Renal cortex interstitium (tissue), 11 donors: ENCODE measurements around the gene CAP1. TPM values are rescaled to one million over a fixed set of nuclear protein-coding genes. Genes with fewer than 3 reads are reported as not detected.

Source experiments
- DNase-seq, 11 donors: peaks; one replicate each; pipeline ENCODE4 v3.0.0-alpha.2; 2013; ENCODE audit warnings: low read depth in 9 of 11, low spot score in 4 of 11; ENCODE audit errors: extremely low read depth in 1 of 11
- polyA plus RNA-seq, 3 donors: library from polyadenylated mRNA; unstranded; fragments of 120-200 nt; gene quantifications; one replicate each; pipeline ENCODE4 v1.2.1, GENCODE V29; 2013; ENCODE audit not compliant: insufficient read length in 3 of 3

CAP1 gene
- polyA plus RNA-seq, 3 donors: 169 to 193 (median 193) TPM

- DNase-seq: no peak
Measured at GRCh38 chr1:40047276-40047675, 6.7 kb downstream of the CAP1 start.

GRCh38 chr1:40047769-40048168, 7.2 kb downstream of the CAP1 start:
- no peak for DNase-seq

- DNase-seq: no peak
Measured at GRCh38 chr1:40049725-40050124, 9.2 kb downstream of the CAP1 start.

GRCh38 chr1:40050863-40051262, 10.3 kb downstream of the CAP1 start:
- no peak for DNase-seq

DNA sequence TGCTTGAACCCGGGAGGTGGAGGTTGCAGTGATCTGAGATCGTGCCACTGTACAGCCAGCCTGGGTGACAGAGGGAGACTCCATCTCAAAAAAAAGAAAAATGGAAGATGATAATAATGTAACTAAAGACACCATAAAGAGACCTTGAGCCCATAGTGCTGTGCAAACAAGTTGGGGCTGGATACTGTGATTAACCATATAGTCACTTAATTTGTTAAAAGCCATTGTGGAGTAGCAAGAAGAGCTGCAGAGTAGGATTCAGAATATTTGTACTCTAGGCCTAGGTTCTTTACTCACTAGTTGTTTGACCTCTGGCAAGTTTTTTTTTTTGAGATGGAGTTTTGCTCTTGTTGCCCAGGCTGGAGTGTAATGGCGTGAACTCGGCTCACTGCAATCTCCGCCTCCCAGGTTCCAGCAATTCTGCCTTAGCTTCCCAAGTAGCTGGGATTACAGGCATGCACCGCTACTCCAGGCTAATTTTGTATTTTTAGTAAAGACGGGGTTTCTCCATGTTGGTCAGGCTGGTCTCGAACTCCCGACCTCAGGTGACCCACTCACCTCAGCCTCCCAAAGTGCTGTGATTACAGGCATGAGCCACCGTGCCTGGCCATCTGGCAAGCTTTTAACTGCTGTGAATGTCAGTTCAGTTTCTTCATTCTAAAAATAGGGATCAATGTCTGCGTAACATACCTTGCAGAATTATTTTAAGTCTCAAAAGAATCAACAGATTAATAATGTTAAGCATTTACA, 12.8 kb downstream of the CAP1 start:
- no peak for DNase-seq

GRCh38 chr1:40056519-40057309, 16.2 kb downstream of the CAP1 start:
- DNase-seq: no peak

GRCh38 chr1:40057310-40058030, 16.9 kb downstream of the CAP1 start:
- DNase-seq: no peak

DNA sequence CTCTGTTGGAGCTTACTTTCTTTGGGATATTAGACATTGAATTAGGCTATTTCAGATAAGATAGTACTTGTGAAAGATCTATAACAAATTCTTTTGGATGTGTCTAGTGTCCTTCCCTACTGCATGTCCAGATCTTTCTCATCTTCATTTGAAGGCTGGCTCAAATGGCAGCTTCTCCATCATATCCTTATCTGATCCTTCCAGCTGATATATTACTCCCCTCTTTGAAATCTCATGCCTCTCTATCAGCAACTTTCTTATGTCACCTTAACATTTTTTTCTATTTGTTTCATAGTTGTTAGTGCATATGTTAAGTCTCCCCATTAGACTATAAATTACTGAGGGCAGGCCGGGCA, 17.5 kb downstream of the CAP1 start:
- no peak for DNase-seq

GRCh38 chr1:40058453-40059337, 18.2 kb downstream of the CAP1 start:
- no peak for DNase-seq

GRCh38 chr1:40059338-40059959, 18.9 kb downstream of the CAP1 start:
- no peak for DNase-seq

DNA sequence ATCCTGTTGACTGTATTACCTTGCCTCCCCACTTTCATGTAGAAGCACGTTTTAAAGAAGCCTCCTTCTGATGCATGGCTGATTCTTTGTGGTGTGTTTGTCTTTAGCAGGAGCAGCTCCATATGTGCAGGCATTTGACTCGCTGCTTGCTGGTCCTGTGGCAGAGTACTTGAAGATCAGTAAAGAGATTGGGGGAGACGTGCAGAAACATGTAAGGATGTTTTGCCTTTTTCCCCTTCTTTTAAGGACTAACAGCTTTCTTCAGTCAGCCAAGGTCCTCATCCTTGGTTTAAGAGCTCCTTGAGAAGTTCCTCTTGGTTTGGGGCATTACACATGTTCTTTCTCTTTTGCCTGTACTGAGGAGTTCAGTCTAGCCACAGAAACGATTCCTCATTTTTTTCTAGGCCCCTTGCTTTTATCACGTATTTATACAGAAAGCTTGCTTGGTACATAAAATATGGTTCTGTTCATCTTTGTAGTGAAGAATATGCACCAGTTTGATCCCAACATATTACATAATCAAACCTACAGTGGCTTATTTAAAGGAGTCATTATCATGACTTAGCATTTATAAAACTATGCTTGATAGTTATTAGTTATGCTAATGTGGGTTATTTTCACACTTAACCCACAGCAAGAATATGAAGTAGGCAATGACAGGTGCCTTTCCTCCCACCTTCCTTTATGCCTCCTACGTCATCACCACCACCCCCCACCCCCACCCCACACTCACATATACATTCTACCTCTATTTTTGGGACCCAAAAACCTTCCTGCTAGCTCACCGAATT, 19.6 kb downstream of the CAP1 start:
- no peak for DNase-seq

- no peak for DNase-seq
Measured at GRCh38 chr1:40064797-40065499, 24.4 kb downstream of the CAP1 start.

GRCh38 chr1:40067023-40067422, 26.5 kb downstream of the CAP1 start:
- DNase-seq: no peak

- DNase-seq: no peak
Measured at GRCh38 chr1:40067851-40068250, 27.3 kb downstream of the CAP1 start.

DNA sequence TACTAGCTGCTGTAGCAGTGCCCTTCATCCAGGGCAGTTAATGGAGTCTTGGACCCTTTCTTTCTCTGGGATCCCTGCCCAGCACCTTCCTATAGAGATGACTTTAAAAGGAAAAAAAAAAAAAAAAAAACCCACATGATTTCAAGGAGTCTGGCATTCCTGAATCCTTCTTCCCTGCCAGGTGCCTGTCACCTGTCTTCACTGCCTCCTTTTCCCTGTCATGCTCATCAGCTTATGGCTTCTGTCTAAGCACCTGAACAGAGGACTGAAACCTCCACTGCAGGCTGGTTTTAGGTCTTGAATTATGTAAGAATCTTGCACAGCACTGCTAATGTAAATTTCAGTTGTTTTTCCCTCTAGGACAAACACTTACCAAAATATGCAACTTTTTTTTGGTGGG, 31.6 kb downstream of the CAP1 start:
- no peak for DNase-seq

DNA sequence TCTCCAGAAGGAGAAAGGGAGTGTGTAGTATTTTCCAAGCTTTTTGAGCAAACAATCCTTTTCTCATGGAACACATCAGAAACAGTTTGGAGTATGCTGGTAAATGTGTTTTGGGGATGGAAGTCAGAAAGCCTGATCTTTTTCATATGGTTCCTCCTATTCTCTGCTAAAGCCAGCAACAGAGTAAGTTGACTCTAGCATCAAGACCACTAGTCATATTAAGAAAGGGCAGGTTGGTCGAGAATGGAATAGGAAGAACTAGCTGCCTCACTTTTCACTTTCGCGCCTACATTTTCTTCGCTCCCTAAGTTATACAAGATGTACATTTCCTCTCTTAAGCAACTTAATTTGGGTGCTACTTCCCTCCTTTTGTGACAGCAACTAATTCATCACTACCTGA, 32.5 kb downstream of the CAP1 start:
- no peak for DNase-seq

DNA sequence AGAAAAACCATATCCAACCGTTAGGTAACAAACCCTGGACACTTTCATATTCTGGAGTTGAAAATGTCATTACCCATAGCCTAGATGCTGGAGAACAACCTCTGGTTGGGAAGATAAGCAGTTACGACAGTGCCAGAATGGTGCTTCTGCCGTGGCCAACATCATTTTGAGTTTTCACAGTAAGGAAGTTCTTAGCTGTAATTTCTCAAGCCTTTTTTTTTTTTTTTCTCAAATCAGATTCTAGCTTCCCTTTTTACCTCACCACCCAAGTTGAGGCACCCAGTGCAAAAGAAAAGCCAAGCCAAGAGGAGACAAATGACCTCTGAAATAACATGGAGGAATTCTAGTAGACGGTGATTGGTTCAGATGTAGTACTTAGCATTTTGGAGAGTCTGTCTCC, 34.7 kb downstream of the CAP1 start:
- no peak for DNase-seq
